ENCODE data around the gene CDKL5. TPM values are rescaled to one million over a fixed set of nuclear protein-coding genes. Genes with fewer than 3 reads are reported as not detected.

The CDKL5 gene
- total RNA-seq, 1 donor from 2014 or later: 17.7 TPM

- no peaks in the 10 kb centered on the region for H3K4me1 Mint-ChIP-seq (ENCODE audit: low read depth, unreplicated experiment)
- FAIRE-seq (no peak), DNase-seq (ENCODE audit: low read depth) (no peak)
- H3K36me3 Mint-ChIP-seq (ENCODE audit: low read depth, unreplicated experiment): no peaks in the 10 kb centered on the region
- H3K4me3 ChIP-seq (ENCODE audit: insufficient read depth, low read depth, low read length): no peak overlapping the region
- H3K4me1 ChIP-seq (ENCODE audit: insufficient read depth, low read length): no peaks in the 10 kb centered on the region
- no peak overlapping the region for H3K27ac ChIP-seq (ENCODE audit: low read depth, low read length)
- H4K20me1 ChIP-seq (ENCODE audit: insufficient read depth, low read length): no peaks in the 10 kb centered on the region
- TF ChIP-seq EZH2 (IDR thresholded peaks at IDR 0.05; ENCODE audit: insufficient read depth, low read length): no peak
- TF ChIP-seq, protein P1, sequence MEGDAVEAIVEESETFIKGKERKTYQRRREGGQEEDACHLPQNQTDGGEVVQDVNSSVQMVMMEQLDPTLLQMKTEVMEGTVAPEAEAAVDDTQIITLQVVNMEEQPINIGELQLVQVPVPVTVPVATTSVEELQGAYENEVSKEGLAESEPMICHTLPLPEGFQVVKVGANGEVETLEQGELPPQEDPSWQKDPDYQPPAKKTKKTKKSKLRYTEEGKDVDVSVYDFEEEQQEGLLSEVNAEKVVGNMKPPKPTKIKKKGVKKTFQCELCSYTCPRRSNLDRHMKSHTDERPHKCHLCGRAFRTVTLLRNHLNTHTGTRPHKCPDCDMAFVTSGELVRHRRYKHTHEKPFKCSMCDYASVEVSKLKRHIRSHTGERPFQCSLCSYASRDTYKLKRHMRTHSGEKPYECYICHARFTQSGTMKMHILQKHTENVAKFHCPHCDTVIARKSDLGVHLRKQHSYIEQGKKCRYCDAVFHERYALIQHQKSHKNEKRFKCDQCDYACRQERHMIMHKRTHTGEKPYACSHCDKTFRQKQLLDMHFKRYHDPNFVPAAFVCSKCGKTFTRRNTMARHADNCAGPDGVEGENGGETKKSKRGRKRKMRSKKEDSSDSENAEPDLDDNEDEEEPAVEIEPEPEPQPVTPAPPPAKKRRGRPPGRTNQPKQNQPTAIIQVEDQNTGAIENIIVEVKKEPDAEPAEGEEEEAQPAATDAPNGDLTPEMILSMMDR (IDR thresholded peaks at IDR 0.05; ENCODE audit: insufficient read depth, low read depth, low read length): no peak
- no peaks in the 10 kb centered on the region for H3K27me3 ChIP-seq (ENCODE audit: insufficient read depth, low read length)
- H3K9me3 Mint-ChIP-seq (ENCODE audit: unreplicated experiment): peaks cover 3% of the 10 kb centered on the region
- no peaks in the 10 kb centered on the region for H3K9me3 ChIP-seq (ENCODE audit: insufficient read depth, low read depth, low read length)
- H3K36me3 ChIP-seq (ENCODE audit: insufficient read depth, low read length): no peaks in the 10 kb centered on the region
- H3K4me2 ChIP-seq (ENCODE audit: low read length): no peak overlapping the region
- no peak overlapping the region for H3K9ac ChIP-seq (ENCODE audit: low read length)
- H3K27ac Mint-ChIP-seq (ENCODE audit: unreplicated experiment): no peak overlapping the region
- no peak overlapping the region for H3K4me3 Mint-ChIP-seq (ENCODE audit: unreplicated experiment)
- no peaks in the 10 kb centered on the region for H3K79me2 ChIP-seq (ENCODE audit: insufficient read depth, low read length)
- H2AFZ ChIP-seq (ENCODE audit: low read depth, low read length): no peak overlapping the region
- H3K27me3 Mint-ChIP-seq (ENCODE audit: low read depth, unreplicated experiment): no peaks in the 10 kb centered on the region
Measured at GRCh38 chrX:18682979-18683387, 257.6 kb downstream of the CDKL5 start.

DNA sequence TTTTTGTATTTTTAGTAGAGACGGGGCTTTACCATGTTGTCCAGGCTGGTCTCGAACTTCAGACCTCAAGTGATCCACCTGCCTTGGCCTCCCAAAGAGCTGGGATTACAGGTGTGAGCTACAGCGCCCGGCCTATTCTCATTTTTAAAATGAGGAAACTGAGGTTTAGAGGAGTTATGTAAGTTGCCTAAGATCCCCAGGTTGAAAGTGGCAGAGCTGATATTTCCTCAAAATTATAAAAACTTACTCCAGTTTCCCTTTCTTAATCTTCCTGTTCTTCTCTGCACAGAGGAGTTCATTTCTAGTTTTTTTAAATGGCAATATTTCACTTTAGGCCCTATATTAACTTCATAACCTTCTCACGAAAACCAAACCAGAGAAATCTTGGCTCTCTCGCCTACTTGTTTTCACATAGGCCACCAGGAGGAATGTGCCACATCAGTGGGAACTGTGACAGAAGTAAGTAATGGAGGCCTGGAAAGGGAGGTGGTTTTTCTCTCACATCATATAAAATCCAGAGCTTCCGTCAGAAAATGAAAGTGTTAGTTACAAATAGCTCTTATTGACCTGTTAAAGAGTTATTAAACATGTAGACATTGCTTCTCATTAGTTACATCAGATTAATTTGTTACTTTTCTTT lies 262.6 kb downstream of the CDKL5 start:
- Mint-ChIP-seq H3K27ac (ENCODE audit: unreplicated experiment) (no peak overlapping the region), H3K9me3 (ENCODE audit: unreplicated experiment) (peaks cover 3% of the 10 kb centered on the region)

GRCh38 chrX:18691431-18691830 lies 266.0 kb downstream of the CDKL5 start:
- FAIRE-seq (peak; percentile 74), DNase-seq (ENCODE audit: low read depth) (no peak)
- no peaks in the 10 kb centered on the region for H4K20me1 ChIP-seq (ENCODE audit: insufficient read depth, low read length)
- no peaks in the 10 kb centered on the region for H3K4me1 ChIP-seq (ENCODE audit: insufficient read depth, low read length)
- Mint-ChIP-seq H3K4me3 (ENCODE audit: unreplicated experiment) (no peak overlapping the region), H3K27me3 (ENCODE audit: low read depth, unreplicated experiment) (no peaks in the 10 kb centered on the region), H3K4me1 (ENCODE audit: low read depth, unreplicated experiment) (no peaks in the 10 kb centered on the region), H3K27ac (ENCODE audit: unreplicated experiment) (no peak overlapping the region), H3K36me3 (ENCODE audit: low read depth, unreplicated experiment) (no peaks in the 10 kb centered on the region), H3K9me3 (ENCODE audit: unreplicated experiment) (peaks cover 3% of the 10 kb centered on the region)
- H2AFZ ChIP-seq (ENCODE audit: low read depth, low read length): no peak overlapping the region
- H3K36me3 ChIP-seq (ENCODE audit: insufficient read depth, low read length): no peaks in the 10 kb centered on the region
- TF ChIP-seq EZH2 (IDR thresholded peaks at IDR 0.05; ENCODE audit: insufficient read depth, low read length): no peak
- TF ChIP-seq, protein P1 (IDR thresholded peaks at IDR 0.05; ENCODE audit: insufficient read depth, low read depth, low read length): no peak
- H3K9me3 ChIP-seq (ENCODE audit: insufficient read depth, low read depth, low read length): no peaks in the 10 kb centered on the region
- no peak overlapping the region for H3K4me3 ChIP-seq (ENCODE audit: insufficient read depth, low read depth, low read length)
- H3K4me2 ChIP-seq (ENCODE audit: low read length): no peak overlapping the region
- peaks cover 5% of the 10 kb centered on the region for H3K27me3 ChIP-seq (ENCODE audit: insufficient read depth, low read length)
- H3K79me2 ChIP-seq (ENCODE audit: insufficient read depth, low read length): no peaks in the 10 kb centered on the region
- no peak overlapping the region for H3K27ac ChIP-seq (ENCODE audit: low read depth, low read length)
- H3K9ac ChIP-seq (ENCODE audit: low read length): no peak overlapping the region

More for the DNA sequence above, 262.6 kb downstream of the CDKL5 start:
- no peak overlapping the region for H3K4me3 Mint-ChIP-seq (ENCODE audit: unreplicated experiment)
- Histone ChIP-seq H3K9me3 (ENCODE audit: insufficient read depth, low read depth, low read length) (no peaks in the 10 kb centered on the region), H3K27ac (ENCODE audit: low read depth, low read length) (no peak overlapping the region), H3K4me3 (ENCODE audit: insufficient read depth, low read depth, low read length) (no peak overlapping the region), H3K4me2 (ENCODE audit: low read length) (no peak overlapping the region), H3K9ac (ENCODE audit: low read length) (no peak overlapping the region), H4K20me1 (ENCODE audit: insufficient read depth, low read length) (no peaks in the 10 kb centered on the region), H3K4me1 (ENCODE audit: insufficient read depth, low read length) (no peaks in the 10 kb centered on the region), H2AFZ (ENCODE audit: low read depth, low read length) (no peak overlapping the region), H3K27me3 (ENCODE audit: insufficient read depth, low read length) (peaks cover 5% of the 10 kb centered on the region), H3K79me2 (ENCODE audit: insufficient read depth, low read length) (no peaks in the 10 kb centered on the region), H3K36me3 (ENCODE audit: insufficient read depth, low read length) (no peaks in the 10 kb centered on the region)
- no peaks in the 10 kb centered on the region for H3K27me3 Mint-ChIP-seq (ENCODE audit: low read depth, unreplicated experiment)
- no peaks in the 10 kb centered on the region for H3K4me1 Mint-ChIP-seq (ENCODE audit: low read depth, unreplicated experiment)
- no peak for DNase-seq (ENCODE audit: low read depth)
- TF ChIP-seq, protein P1 (IDR thresholded peaks at IDR 0.05; ENCODE audit: insufficient read depth, low read depth, low read length): no peak
- TF ChIP-seq EZH2 (IDR thresholded peaks at IDR 0.05; ENCODE audit: insufficient read depth, low read length): no peak
- no peaks in the 10 kb centered on the region for H3K36me3 Mint-ChIP-seq (ENCODE audit: low read depth, unreplicated experiment)
- no peak for FAIRE-seq
